A549 (cell line): ENCODE measurements around the gene RPTOR.

Experiments used
- CBX8 ChIP-seq: fragments of 200-600 bp; sonication (generic); IDR thresholded peaks from 2 replicates; pipeline ENCODE4 v1.6.1; 2016
- CHD2 ChIP-seq: fragments of 150-350 bp; IDR thresholded peaks from 2 replicates; pipeline ENCODE4 v1.6.1; 2014; ENCODE audit warnings: low read length; ENCODE audit not compliant: partially characterized antibody
- CHD4 ChIP-seq: fragments of 200-600 bp; sonication (generic); IDR thresholded peaks from 2 replicates; pipeline ENCODE4 v1.6.1; 2016; ENCODE audit warnings: antibody characterized with exemption, mild to moderate bottlenecking, borderline replicate concordance
- HOXA7 ChIP-seq: fragments of 250-450 bp; sonication (Bioruptor Pico); IDR thresholded peaks from 2 replicates; pipeline ENCODE4 v1.5.0; 2020; ENCODE audit warnings: mild to moderate bottlenecking, moderate library complexity
- JUNB ChIP-seq: fragments of >200 bp; sonication (Bioruptor Twin); formaldehyde crosslinking; IDR thresholded peaks from 2 replicates; pipeline ENCODE4 v1.6.1; 2016
- KDM5A ChIP-seq: fragments of 200-600 bp; sonication (generic); IDR thresholded peaks from 2 replicates; pipeline ENCODE4 v1.6.1; 2016; ENCODE audit warnings: antibody characterized with exemption, mild to moderate bottlenecking
- MYC ChIP-seq: IDR thresholded peaks from 2 replicates; pipeline ENCODE4 v1.6.1; 2012; ENCODE audit warnings: mild to moderate bottlenecking, inconsistent platforms, low read length, improper control_type of control experiment, borderline replicate concordance
- POLR2A ChIP-seq: IDR thresholded peaks from 2 replicates; pipeline ENCODE4 v1.6.1; 2012; ENCODE audit warnings: mild to moderate bottlenecking, low read length
- RFX5 ChIP-seq: fragments of 450-650 bp; IDR thresholded peaks from 2 replicates; pipeline ENCODE4 v1.7.1; 2014; ENCODE audit warnings: antibody characterized with exemption, mild to moderate bottlenecking, moderate library complexity
- RNF2 ChIP-seq: fragments of 200-600 bp; sonication (generic); IDR thresholded peaks from 2 replicates; pipeline ENCODE4 v1.6.1; 2016; ENCODE audit warnings: low read depth, mild to moderate bottlenecking, antibody characterized with exemption, moderate library complexity, borderline replicate concordance
- TF ChIP-seq, protein P1 (sequence below): IDR thresholded peaks from 2 replicates; pipeline ENCODE4 v1.6.1; 2012
- TF ChIP-seq, protein P2 (sequence below): fragments of 450-650 bp; IDR thresholded peaks from 2 replicates; pipeline ENCODE4 v1.6.1; 2014; ENCODE audit warnings: antibody characterized with exemption
- TF ChIP-seq, protein P3 (sequence below): fragments of >200 bp; sonication (Bioruptor Twin); formaldehyde crosslinking; IDR thresholded peaks from 3 replicates; pipeline ENCODE4 v1.5.1; 2016
- TF ChIP-seq, protein P4 (sequence below): IDR thresholded peaks from 2 replicates; pipeline ENCODE4 v1.6.1; 2012

DNA sequence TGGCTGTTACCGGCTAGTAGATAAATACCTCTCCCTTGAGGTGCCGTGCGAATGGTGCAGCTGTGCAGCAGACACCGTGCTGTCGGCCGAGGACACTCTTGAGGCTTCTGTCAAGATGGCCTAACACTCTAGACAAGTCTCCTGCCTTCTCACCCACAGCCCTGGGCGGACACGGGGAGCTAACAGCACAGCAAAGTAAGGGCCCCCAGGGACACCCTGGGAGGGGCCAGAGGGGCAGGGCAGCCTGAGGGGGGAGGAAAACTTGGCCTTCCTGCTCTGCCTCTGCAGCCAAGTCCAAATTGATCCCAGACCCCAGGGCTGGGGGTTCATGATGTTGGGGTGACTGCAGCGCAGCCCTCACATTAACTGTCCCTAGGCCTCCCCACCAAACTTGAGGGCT lies 210.2 kb downstream of the RPTOR start:
- TF ChIP-seq, protein P1, sequence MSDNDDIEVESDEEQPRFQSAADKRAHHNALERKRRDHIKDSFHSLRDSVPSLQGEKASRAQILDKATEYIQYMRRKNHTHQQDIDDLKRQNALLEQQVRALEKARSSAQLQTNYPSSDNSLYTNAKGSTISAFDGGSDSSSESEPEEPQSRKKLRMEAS: no peak
- no peak for TF ChIP-seq POLR2A
- TF ChIP-seq, protein P2, sequence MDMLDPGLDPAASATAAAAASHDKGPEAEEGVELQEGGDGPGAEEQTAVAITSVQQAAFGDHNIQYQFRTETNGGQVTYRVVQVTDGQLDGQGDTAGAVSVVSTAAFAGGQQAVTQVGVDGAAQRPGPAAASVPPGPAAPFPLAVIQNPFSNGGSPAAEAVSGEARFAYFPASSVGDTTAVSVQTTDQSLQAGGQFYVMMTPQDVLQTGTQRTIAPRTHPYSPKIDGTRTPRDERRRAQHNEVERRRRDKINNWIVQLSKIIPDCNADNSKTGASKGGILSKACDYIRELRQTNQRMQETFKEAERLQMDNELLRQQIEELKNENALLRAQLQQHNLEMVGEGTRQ: no peak
- no peak for TF ChIP-seq CHD2
- TF ChIP-seq, protein P3, sequence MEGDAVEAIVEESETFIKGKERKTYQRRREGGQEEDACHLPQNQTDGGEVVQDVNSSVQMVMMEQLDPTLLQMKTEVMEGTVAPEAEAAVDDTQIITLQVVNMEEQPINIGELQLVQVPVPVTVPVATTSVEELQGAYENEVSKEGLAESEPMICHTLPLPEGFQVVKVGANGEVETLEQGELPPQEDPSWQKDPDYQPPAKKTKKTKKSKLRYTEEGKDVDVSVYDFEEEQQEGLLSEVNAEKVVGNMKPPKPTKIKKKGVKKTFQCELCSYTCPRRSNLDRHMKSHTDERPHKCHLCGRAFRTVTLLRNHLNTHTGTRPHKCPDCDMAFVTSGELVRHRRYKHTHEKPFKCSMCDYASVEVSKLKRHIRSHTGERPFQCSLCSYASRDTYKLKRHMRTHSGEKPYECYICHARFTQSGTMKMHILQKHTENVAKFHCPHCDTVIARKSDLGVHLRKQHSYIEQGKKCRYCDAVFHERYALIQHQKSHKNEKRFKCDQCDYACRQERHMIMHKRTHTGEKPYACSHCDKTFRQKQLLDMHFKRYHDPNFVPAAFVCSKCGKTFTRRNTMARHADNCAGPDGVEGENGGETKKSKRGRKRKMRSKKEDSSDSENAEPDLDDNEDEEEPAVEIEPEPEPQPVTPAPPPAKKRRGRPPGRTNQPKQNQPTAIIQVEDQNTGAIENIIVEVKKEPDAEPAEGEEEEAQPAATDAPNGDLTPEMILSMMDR: no peak
- TF ChIP-seq, protein P4, sequence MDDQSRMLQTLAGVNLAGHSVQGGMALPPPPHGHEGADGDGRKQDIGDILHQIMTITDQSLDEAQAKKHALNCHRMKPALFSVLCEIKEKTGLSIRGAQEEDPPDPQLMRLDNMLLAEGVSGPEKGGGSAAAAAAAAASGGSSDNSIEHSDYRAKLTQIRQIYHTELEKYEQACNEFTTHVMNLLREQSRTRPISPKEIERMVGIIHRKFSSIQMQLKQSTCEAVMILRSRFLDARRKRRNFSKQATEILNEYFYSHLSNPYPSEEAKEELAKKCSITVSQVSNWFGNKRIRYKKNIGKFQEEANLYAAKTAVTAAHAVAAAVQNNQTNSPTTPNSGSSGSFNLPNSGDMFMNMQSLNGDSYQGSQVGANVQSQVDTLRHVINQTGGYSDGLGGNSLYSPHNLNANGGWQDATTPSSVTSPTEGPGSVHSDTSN: no peak
- TF ChIP-seq CBX8: no peak
- no peak for TF ChIP-seq HOXA7 (CRISPR knock-in tag)
- no peak for TF ChIP-seq JUNB
- no peak for TF ChIP-seq RFX5
- no peak for TF ChIP-seq KDM5A
- no peak for TF ChIP-seq MYC
- TF ChIP-seq RNF2: no peak
- no peak for TF ChIP-seq CHD4
